K562 (cell line): ENCODE results near the gene MAPKAPK3. TPM values are rescaled to one million over a fixed set of nuclear protein-coding genes. Genes with fewer than 3 reads are reported as not detected.

Experiments used
- ATAC-seq: fragments of 200-7000 bp; cut with Tn5 transposase; 3 replicates; pipeline ENCODE4 v1.9.1; 2020; ENCODE audit warnings: moderate library complexity
- BruUV-seq: library from RNA; stranded (reverse); fragments of 400-500 nt; replicated peaks from 2 replicates; lab custom pipeline; 2021; lab: Mats Ljungman, UMichigan
- CTCF ChIA-PET: fragments of 300-600 bp; formaldehyde crosslinking; extraction: SDS; loops from one replicate; lab custom pipeline; 2021; ENCODE audit warnings: low intra/inter-chr PET ratio; lab: Yijun Ruan, JAX
- POLR2A ChIA-PET: fragments of 300-600, 350-650 bp; sonication (Branson Sonifier 250); formaldehyde crosslinking; extraction: SDS; loops from one replicate; lab custom pipeline; 2021; ENCODE audit warnings: antibody characterized with exemption, inconsistent platforms; lab: Yijun Ruan, JAX
- DNase-seq, 4 experiments: peaks; one replicate each; pipeline versions ENCODE4 v3.0.0 to v3.0.0-alpha.2; 2011 to 2018; ENCODE audit warnings: low spot score in 3 of 4, mixed read lengths in 3 of 4; ENCODE audit errors: extremely low read depth in 1 of 4
- FAIRE-seq: peaks from 2 replicates; lab custom pipeline; 2011; peaks lifted over from hg19 to GRCh38; lab: Jason Lieb, UNC
- H2AFZ ChIP-seq: 2 replicates; pipeline ENCODE4 v1.6.0; 2011; ENCODE audit warnings: low read depth, low read length, control low read depth, inconsistent platforms
- H3K27ac ChIP-seq: fragments of 200-600 bp; 3 replicates; pipeline ENCODE4 v1.8.0; 2011; ENCODE audit warnings: low read depth, mild to moderate bottlenecking, control low read depth, inconsistent platforms, low read length, moderate library complexity, mixed read lengths; ENCODE audit errors: extremely low read depth
- H3K27me3 ChIP-seq, 2 experiments: fragments of 300-600 bp in 1 of 2; 2 replicates in 1 of 2; 3 replicates in 1 of 2; pipeline versions ENCODE4 v1.6.0 to v1.8.0; 2011; ENCODE audit warnings: inconsistent platforms in 2 of 2, low read length in 2 of 2, mild to moderate bottlenecking in 1 of 2, mixed read lengths in 1 of 2, moderate library complexity in 1 of 2; ENCODE audit not compliant: control insufficient read depth in 2 of 2, insufficient read depth in 2 of 2
- H3K36me3 ChIP-seq: fragments of 300-600 bp; 3 replicates; pipeline ENCODE4 v1.8.0; 2011; ENCODE audit warnings: mild to moderate bottlenecking, low read length, inconsistent platforms; ENCODE audit not compliant: control insufficient read depth, insufficient read depth
- H3K4me1 ChIP-seq, 2 experiments: fragments of 200-600 bp in 1 of 2; replicated peaks in 1 of 2; 2 replicates in 1 of 2; 3 replicates in 1 of 2; pipeline versions ENCODE4 v1.5.1 to v1.8.0; 2011; ENCODE audit warnings: inconsistent platforms in 2 of 2, low read length in 2 of 2, mild to moderate bottlenecking in 1 of 2, mixed read lengths in 1 of 2, moderate library complexity in 1 of 2; ENCODE audit not compliant: control insufficient read depth in 2 of 2, insufficient read depth in 2 of 2
- H3K4me2 ChIP-seq: 2 replicates; pipeline ENCODE4 v1.6.1; 2011; ENCODE audit warnings: low read length, control low read depth, inconsistent platforms, mixed read lengths; ENCODE audit not compliant: insufficient read depth
- H3K4me3 ChIP-seq: fragments of 200-600 bp; sonication (generic), shearing (Covaris generic); 2 replicates; pipeline ENCODE4 v1.5.1; 2016; ENCODE audit warnings: control low read depth, inconsistent platforms
- H3K79me2 ChIP-seq: fragments of 200-600 bp; 3 replicates; pipeline ENCODE4 v1.8.0; 2011; ENCODE audit warnings: low read length, inconsistent platforms; ENCODE audit not compliant: control insufficient read depth, insufficient read depth
- H3K9ac ChIP-seq, 2 experiments: 2 replicates each; pipeline versions ENCODE4 v1.6.0 to v1.6.1; 2011; ENCODE audit warnings: low read depth in 2 of 2, low read length in 2 of 2, control low read depth in 1 of 2, inconsistent platforms in 1 of 2, mild to moderate bottlenecking in 1 of 2, mixed read lengths in 1 of 2; ENCODE audit not compliant: insufficient read depth in 1 of 2
- H3K9me1 ChIP-seq: one replicate; pipeline ENCODE4 v1.6.0; 2011; ENCODE audit warnings: inconsistent platforms, mild to moderate bottlenecking, low read length, moderate library complexity; ENCODE audit not compliant: control insufficient read depth, insufficient read depth
- H3K9me3 ChIP-seq: replicated peaks from 2 replicates; pipeline ENCODE4 v1.5.1; 2011; ENCODE audit warnings: low read depth, low read length, inconsistent platforms; ENCODE audit not compliant: control insufficient read depth, insufficient read depth
- H4K20me1 ChIP-seq: replicated peaks from 2 replicates; pipeline ENCODE4 v1.6.1; 2011; ENCODE audit warnings: low read length, inconsistent platforms, mixed read lengths; ENCODE audit not compliant: control insufficient read depth, insufficient read depth
- DNMT1 ChIP-seq: fragments of 450-650 bp; IDR thresholded peaks from 2 replicates; pipeline ENCODE4 v1.6.1; 2016; ENCODE audit warnings: antibody characterized with exemption, mild to moderate bottlenecking
- ERF ChIP-seq: fragments of 450-650 bp; formaldehyde crosslinking; IDR thresholded peaks from 2 replicates; pipeline ENCODE4 v1.4.0; 2020; ENCODE audit warnings: mild to moderate bottlenecking, mixed read lengths
- FOXP1 ChIP-seq: sonication (generic); formaldehyde crosslinking; IDR thresholded peaks from 2 replicates; pipeline ENCODE4 v1.8.0; 2022; ENCODE audit warnings: mild to moderate bottlenecking, missing genetic modification reagents
- GTF2F1 ChIP-seq: IDR thresholded peaks from 2 replicates; pipeline ENCODE4 v1.6.1; 2011; ENCODE audit warnings: low read depth, low read length, improper control_type of control experiment
- NFIX ChIP-seq: fragments of 250-450 bp; sonication (Bioruptor Pico); IDR thresholded peaks from 2 replicates; pipeline ENCODE4 v1.4.0; 2020; ENCODE audit warnings: low read depth, mild to moderate bottlenecking, moderate library complexity
- PTBP1 ChIP-seq: fragments of 200-400 bp; formaldehyde crosslinking; IDR thresholded peaks from 2 replicates; pipeline ENCODE4 v1.6.1; 2017; ENCODE audit warnings: low read depth, low read length
- TGIF2 ChIP-seq: sonication (generic); formaldehyde crosslinking; IDR thresholded peaks from 2 replicates; pipeline ENCODE4 v1.8.1; 2022; ENCODE audit warnings: mild to moderate bottlenecking, missing genetic modification reagents, moderate library complexity
- WGBS: fragments of 100-300 bp; shearing (Covaris generic); methylation state at CpG from one replicate; pipeline ENCODE4 v1.1.6; 2016; ENCODE audit warnings: low coverage, mixed read lengths; ENCODE audit not compliant: insufficient coverage; ENCODE audit errors: missing lambda C conversion rate; 5-methylcytosine and 5-hydroxymethylcytosine counted together
- in situ Hi-C: fragments of 300-500 bp; cut with MboI; formaldehyde crosslinking; loops from 4 replicates; pipeline ENCODE4 v1.15.0; 2018; ENCODE audit warnings: inconsistent platforms, mixed read lengths
- intact Hi-C: fragments of 100-400 bp; cut with micrococcal nuclease; formaldehyde crosslinking; loops from 2 replicates; pipeline ENCODE4 v1.14.2; 2022
- polyA plus RNA-seq, 8 experiments: library from polyadenylated mRNA; depleted of rRNA in 4 of 8; stranded (reverse) in 5 of 8; unstranded in 3 of 8; fragments of >200 nt; fragmentation: Nextera tagmentation in 2 of 8; fragmentation: Illumina TruSeq in 1 of 8; extraction: Ambion mirVana in 2 of 8; extraction: Trizol in 1 of 8; gene quantifications; 2 replicates each; pipeline versions ENCODE4 v1.2.1 to v1.2.3, GENCODE V29; 2011 to 2014; ENCODE audit warnings: inconsistent platforms in 1 of 8, missing spikeins in 1 of 8
- total RNA-seq, 7 experiments: library from RNA; depleted of rRNA in 6 of 7; stranded (reverse); fragments of >200 nt in 6 of 7; fragmentation: Illumina TruSeq in 2 of 7; extraction: Trizol in 2 of 7; gene quantifications; 2 replicates each; pipeline versions ENCODE4 v1.2.1 to v1.2.3, GENCODE V29; 2011 to 2021; ENCODE audit warnings: low replicate concordance in 1 of 7
- TF ChIP-seq, protein P1 (sequence below): sonication (generic); formaldehyde crosslinking; IDR thresholded peaks from 2 replicates; pipeline ENCODE4 v1.8.1; 2023; ENCODE audit warnings: mild to moderate bottlenecking, missing genetic modification reagents
- TF ChIP-seq, protein P2 (sequence below): fragments of 250-450 bp; sonication (Bioruptor Pico); IDR thresholded peaks from 2 replicates; pipeline ENCODE4 v1.8.0; 2022; ENCODE audit warnings: moderate library complexity, mild to moderate bottlenecking, inconsistent platforms
- TF ChIP-seq, protein P3 (sequence below), 2 experiments: fragments of 450-650 bp in 1 of 2; IDR thresholded peaks; 2 replicates each; pipeline ENCODE4 v1.6.1; 2011 to 2017; ENCODE audit warnings: low read depth in 2 of 2, antibody characterized with exemption in 1 of 2, borderline replicate concordance in 1 of 2, low read length in 1 of 2, mild to moderate bottlenecking in 1 of 2, mixed read lengths in 1 of 2; ENCODE audit not compliant: control insufficient read depth in 1 of 2

The MAPKAPK3 gene
- total and polyA plus RNA-seq, 9 of the 15 experiments (the other 6 are each of a cell fraction or from before 2014, with no cell fraction given): 8.0 to 56.4 (median 41.2) TPM

DNA sequence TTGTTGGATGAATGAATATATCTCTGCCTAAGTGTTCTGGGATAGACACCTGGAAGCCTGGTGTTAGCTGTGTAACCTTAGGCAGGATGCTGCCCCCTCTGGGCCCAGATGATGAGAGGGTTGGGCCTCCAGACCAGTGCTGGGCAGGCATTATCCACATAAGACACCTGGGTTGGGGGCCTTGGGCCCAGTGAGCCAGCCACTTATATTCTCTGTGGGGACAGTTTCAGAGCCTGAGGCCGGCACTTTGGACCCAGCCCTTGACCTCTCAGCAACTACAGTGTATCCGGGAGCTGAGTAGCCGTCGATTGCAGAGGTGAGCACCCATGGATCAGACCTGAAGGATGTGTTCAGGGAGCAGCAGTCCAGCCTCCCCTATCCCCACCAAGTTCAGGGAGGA, 45.5 kb upstream of the MAPKAPK3 start:
- Histone ChIP-seq H4K20me1 (no peaks in the 10 kb centered on the region), H2AFZ (no peak overlapping the region), H3K9me3 (no peaks in the 10 kb centered on the region), H3K79me2 (peaks cover 15% of the 10 kb centered on the region), H3K9ac (no peak overlapping the region), H3K27me3 (no peaks in the 10 kb centered on the region), H3K36me3 (peaks cover 28% of the 10 kb centered on the region; the same call in 2 of the 3 replicates), H3K9me1 (no peaks in the 10 kb centered on the region), H3K4me2 (no peak overlapping the region), H3K4me1 (peaks cover 47 to 49% of the 10 kb centered on the region in 2 experiments; a peak in 4 of 5 replicates), H3K27ac (no peak overlapping the region), H3K4me3 (no peak overlapping the region)
- intact Hi-C loops (no loop called here), in situ Hi-C loops (loop anchor here (5.0 kb wide), 1 partner anchor 86 kb away; no protein-coding TSS in a partner anchor)
- no peak for TF ChIP-seq PTBP1
- TF ChIP-seq, protein P1, sequence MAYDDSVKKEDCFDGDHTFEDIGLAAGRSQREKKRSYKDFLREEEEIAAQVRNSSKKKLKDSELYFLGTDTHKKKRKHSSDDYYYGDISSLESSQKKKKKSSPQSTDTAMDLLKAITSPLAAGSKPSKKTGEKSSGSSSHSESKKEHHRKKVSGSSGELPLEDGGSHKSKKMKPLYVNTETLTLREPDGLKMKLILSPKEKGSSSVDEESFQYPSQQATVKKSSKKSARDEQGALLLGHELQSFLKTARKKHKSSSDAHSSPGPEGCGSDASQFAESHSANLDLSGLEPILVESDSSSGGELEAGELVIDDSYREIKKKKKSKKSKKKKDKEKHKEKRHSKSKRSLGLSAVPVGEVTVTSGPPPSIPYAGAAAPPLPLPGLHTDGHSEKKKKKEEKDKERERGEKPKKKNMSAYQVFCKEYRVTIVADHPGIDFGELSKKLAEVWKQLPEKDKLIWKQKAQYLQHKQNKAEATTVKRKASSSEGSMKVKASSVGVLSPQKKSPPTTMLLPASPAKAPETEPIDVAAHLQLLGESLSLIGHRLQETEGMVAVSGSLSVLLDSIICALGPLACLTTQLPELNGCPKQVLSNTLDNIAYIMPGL (CRISPR knock-in tag): no peak
- no peak for TF ChIP-seq DNMT1
- TF ChIP-seq, protein P2, sequence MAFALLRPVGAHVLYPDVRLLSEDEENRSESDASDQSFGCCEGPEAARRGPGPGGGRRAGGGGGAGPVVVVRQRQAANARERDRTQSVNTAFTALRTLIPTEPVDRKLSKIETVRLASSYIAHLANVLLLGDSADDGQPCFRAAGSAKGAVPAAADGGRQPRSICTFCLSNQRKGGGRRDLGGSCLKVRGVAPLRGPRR (CRISPR knock-in tag): no peak
- TF ChIP-seq, protein P3, sequence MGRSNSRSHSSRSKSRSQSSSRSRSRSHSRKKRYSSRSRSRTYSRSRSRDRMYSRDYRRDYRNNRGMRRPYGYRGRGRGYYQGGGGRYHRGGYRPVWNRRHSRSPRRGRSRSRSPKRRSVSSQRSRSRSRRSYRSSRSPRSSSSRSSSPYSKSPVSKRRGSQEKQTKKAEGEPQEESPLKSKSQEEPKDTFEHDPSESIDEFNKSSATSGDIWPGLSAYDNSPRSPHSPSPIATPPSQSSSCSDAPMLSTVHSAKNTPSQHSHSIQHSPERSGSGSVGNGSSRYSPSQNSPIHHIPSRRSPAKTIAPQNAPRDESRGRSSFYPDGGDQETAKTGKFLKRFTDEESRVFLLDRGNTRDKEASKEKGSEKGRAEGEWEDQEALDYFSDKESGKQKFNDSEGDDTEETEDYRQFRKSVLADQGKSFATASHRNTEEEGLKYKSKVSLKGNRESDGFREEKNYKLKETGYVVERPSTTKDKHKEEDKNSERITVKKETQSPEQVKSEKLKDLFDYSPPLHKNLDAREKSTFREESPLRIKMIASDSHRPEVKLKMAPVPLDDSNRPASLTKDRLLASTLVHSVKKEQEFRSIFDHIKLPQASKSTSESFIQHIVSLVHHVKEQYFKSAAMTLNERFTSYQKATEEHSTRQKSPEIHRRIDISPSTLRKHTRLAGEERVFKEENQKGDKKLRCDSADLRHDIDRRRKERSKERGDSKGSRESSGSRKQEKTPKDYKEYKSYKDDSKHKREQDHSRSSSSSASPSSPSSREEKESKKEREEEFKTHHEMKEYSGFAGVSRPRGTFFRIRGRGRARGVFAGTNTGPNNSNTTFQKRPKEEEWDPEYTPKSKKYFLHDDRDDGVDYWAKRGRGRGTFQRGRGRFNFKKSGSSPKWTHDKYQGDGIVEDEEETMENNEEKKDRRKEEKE (IDR thresholded peaks at IDR 0.05; ENCODE audit: borderline replicate concordance in 1 of 2, control insufficient read depth in 1 of 2, low read depth in 2 of 2, low read length in 1 of 2): no peak
- TF ChIP-seq GTF2F1: no peak
- no peak for TF ChIP-seq ERF (CRISPR knock-in tag)
- TF ChIP-seq NFIX: no peak
- no peak for TF ChIP-seq TGIF2 (CRISPR knock-in tag)
- no peak for TF ChIP-seq FOXP1 (CRISPR knock-in tag)
- DNase-seq: no peak
- no peak for FAIRE-seq
- ATAC-seq: no peak
- CTCF ChIA-PET: interaction anchor here (0.6 to 5.6 kb wide), 2 partner anchors 35 to 43 kb away, joined by 3 to 56 read pairs; partner anchors contain the start of genes CISH and MAPKAPK3
- POLR2A ChIA-PET: interaction anchor here (0.7 to 1.6 kb wide), 3 partner anchors 9 to 31 kb away, joined by 3 to 7 read pairs (median 4); no protein-coding TSS in a partner anchor
- WGBS: 75% methylated on average over 4 of the region's 4 CpGs
- no TSS peak for BruUV-seq
